Measurements from ENCODE around the gene BMAL2.

The BMAL2 gene

DNA sequence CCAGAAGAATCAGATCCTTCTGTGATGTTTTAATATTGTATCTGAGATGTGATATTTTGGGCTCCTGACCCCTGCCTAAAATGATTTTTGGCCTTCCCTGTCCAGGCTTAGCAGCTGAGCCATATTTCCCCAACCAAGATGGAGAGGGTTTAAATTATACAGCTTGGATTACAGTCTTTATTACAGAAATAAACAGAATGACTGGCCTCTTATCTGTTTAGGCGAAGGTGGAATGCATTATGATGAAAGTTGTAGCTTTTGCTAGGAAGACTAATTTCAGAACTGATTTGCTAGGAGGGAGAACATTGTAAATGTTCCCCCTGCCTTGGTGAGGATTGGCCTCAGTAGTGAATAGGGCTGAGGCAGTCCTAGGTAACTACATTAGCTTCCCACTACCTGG lies 23.3 kb downstream of the BMAL2 start:
- no peak for DNase-seq (ENCODE audit: low spot score)

DNA sequence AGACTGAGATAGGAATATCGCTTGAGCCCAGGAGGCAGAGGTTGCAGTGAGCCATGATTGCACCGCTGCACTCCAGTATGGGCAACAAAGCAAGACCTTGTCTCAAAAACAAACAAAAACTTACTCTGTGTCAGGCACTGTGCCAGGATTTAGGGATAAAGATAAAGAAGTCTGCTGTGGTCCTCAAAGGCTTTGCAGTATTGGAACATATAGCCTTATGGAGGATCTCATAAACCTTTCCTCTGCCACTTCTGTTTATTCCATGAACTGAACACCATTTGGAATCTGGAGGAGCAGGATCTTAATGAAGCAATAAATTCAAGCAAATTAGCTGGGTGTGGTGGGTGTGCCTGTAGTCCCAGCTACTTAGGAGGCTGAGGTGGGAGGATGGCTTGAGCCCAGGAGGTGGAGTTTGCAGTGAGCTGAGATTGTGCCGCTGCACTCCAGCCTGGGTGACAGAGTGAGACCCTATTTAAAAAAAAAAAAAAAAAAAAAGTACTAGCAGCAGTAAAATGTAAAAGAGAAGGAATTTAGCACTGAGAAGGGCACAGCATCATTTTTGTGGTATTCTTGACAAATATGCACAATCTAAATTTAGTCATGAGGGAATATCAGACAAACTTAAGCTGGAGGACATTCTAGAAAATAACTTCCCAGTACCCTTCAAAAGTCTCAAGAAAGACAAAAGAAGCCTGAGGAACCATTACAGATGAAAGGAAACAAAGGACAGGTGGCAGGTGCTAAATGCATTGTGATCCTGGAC lies 27.1 kb downstream of the BMAL2 start:
- DNase-seq (ENCODE audit: low spot score), result no peak

DNA sequence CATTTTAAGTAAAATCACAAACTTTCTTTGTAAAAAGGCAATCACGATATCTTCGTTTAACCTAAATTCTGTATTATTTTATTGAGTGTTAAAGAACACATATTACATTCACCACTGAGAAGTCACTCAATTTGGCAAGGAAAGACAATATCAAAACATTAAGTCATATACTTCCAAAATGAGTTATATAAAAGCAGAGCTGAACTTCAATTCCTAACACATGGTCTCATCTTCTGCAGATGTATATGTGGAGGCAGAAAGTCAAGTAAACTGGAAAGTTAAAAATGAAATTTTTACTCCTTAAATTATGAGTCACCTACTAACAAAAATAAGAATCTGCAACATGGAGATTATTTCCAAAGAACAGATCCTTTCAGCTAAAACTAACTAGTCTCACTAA lies 28.7 kb downstream of the BMAL2 start:
- DNase-seq (ENCODE audit: low spot score), result no peak

DNA sequence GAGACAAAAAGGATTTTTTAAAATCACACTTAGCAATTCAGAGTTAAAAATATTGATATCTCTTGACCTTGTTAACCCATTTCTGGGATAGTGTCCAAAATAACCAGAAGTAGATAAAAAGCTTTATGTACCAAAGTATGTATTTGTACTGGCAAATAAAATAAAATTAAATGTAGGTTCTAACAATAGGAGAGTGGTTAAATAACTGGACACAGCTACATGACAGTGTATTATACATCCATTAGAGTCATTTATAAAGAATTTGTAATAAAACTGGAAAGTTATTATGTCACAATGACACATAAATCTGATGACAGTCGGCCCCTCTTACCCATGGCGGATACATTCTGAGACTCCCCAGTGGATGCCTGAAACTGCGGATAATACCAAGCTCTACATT lies 34.0 kb downstream of the BMAL2 start:
- no peak for DNase-seq (ENCODE audit: low spot score)

DNA sequence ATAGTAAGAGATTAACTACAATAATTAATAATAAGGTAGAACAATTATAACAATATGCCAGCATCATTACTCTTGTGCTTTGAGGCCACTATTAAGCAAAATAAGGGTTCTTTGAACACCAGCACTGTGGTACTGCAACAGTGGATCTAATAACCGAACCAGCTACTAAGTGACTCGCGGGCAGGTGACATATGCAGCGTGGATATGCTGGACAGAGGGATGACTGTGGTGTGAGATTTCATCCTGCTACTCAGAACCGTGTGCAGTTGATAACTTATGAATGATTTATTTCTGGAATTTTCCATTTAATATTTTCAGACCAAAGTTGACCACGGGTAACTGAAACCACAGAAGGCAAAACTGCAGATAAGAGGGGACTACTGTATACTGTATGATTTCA lies 34.4 kb downstream of the BMAL2 start:
- DNase-seq (ENCODE audit: low spot score), result no peak

DNA sequence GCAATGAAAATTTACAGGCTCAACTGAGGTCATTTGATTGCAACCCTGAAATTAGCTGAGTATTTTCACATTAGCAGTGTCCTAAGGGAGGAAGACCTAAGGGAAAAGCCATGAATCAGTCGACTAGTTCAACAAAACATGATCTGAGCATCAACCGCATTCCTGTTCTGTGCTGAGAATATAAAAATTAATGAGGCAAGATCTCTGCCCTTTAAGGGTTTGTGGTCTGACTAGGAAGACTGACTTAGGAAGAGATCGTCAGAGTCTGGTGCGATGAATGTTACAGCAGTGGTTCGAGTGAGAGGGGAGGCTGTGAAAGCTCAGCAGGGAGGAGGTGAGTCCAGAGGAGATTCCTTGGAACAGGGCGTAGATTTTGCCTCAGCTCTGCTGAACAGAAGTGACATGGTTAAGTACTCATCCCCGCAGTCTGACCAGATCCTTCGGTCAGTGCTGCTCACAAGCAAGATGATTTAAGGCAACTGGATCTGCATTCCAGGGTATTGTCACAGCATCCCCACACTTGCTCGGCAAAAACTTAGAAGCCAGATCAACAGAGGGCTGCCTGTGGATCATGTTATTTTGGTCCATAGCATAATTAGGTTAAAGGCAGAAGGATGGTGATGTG lies 49.6 kb downstream of the BMAL2 start:
- no peak for DNase-seq (ENCODE audit: low spot score)
